K562 (cell line): ENCODE measurements around the gene WSCD2. TPM values are rescaled to one million over a fixed set of nuclear protein-coding genes. Genes with fewer than 3 reads are reported as not detected.

Experiments used
- ADNP ChIP-seq: fragments of 200-800 bp; sonication (Bioruptor generic); IDR thresholded peaks from 2 replicates; pipeline ENCODE4 v1.6.1; 2016; ENCODE audit warnings: missing genetic modification characterization, missing compliant biosample characterization
- BCOR ChIP-seq: fragments of 450-650 bp; IDR thresholded peaks from 2 replicates; pipeline ENCODE4 v1.6.1; 2016
- BRD9 ChIP-seq: fragments of 450-650 bp; IDR thresholded peaks from 2 replicates; pipeline ENCODE4 v1.6.1; 2018; ENCODE audit warnings: low read depth; ENCODE audit not compliant: partially characterized antibody
- E2F5 ChIP-seq: sonication (generic); formaldehyde crosslinking; IDR thresholded peaks from 2 replicates; pipeline ENCODE4 v1.8.0; 2022; ENCODE audit warnings: mild to moderate bottlenecking, missing genetic modification reagents
- NR4A1 ChIP-seq, 2 experiments: fragments of 250-450 bp in 1 of 2; fragments of 450-650 bp in 1 of 2; sonication (Bioruptor Pico) in 1 of 2; IDR thresholded peaks; 2 replicates each; pipeline versions ENCODE4 v1.4.0 to v1.6.1; 2016 to 2020; ENCODE audit warnings: mild to moderate bottlenecking in 2 of 2, missing compliant biosample characterization in 1 of 2, missing genetic modification characterization in 1 of 2, moderate library complexity in 1 of 2
- PHF8 ChIP-seq: fragments of 200-600 bp; sonication (generic); IDR thresholded peaks from 2 replicates; pipeline ENCODE4 v1.6.1; 2012; ENCODE audit warnings: mixed run types, mild to moderate bottlenecking, inconsistent platforms, low read length, moderate library complexity, borderline replicate concordance
- RBM25 ChIP-seq: fragments of 200-400 bp; formaldehyde crosslinking; IDR thresholded peaks from 2 replicates; pipeline ENCODE4 v1.6.1; 2018; ENCODE audit warnings: low read length, low read depth, moderate library complexity; ENCODE audit not compliant: severe bottlenecking
- RHOXF2B ChIP-seq: fragments of 250-450 bp; sonication (Bioruptor Pico); conservative IDR thresholded peaks from 2 replicates; pipeline ENCODE4 v1.5.1; 2021
- STAT5B ChIP-seq: fragments of 250-450 bp; sonication (Bioruptor Pico); IDR thresholded peaks from 2 replicates; pipeline ENCODE4 v1.8.0; 2021; ENCODE audit warnings: mild to moderate bottlenecking, inconsistent platforms
- ZBTB9 ChIP-seq: fragments of 450-650 bp; formaldehyde crosslinking; IDR thresholded peaks from 2 replicates; pipeline ENCODE4 v1.4.0; 2020; ENCODE audit warnings: mild to moderate bottlenecking, moderate library complexity
- ZNF184 ChIP-seq: sonication (generic); formaldehyde crosslinking; IDR thresholded peaks from 2 replicates; pipeline ENCODE4 v1.5.0; 2020; ENCODE audit warnings: missing genetic modification reagents
- ZNF224 ChIP-seq: sonication (generic); formaldehyde crosslinking; IDR thresholded peaks from 2 replicates; pipeline ENCODE4 v1.8.0; 2022; ENCODE audit warnings: mild to moderate bottlenecking, missing genetic modification reagents
- polyA plus RNA-seq, 8 experiments: library from polyadenylated mRNA; depleted of rRNA in 4 of 8; stranded (reverse) in 5 of 8; unstranded in 3 of 8; fragments of >200 nt; fragmentation: Nextera tagmentation in 2 of 8; fragmentation: Illumina TruSeq in 1 of 8; extraction: Ambion mirVana in 2 of 8; extraction: Trizol in 1 of 8; gene quantifications; 2 replicates each; pipeline versions ENCODE4 v1.2.1 to v1.2.3, GENCODE V29; 2011 to 2014; ENCODE audit warnings: inconsistent platforms in 1 of 8, missing spikeins in 1 of 8
- total RNA-seq, 7 experiments: library from RNA; depleted of rRNA in 6 of 7; stranded (reverse); fragments of >200 nt in 6 of 7; fragmentation: Illumina TruSeq in 2 of 7; extraction: Trizol in 2 of 7; gene quantifications; 2 replicates each; pipeline versions ENCODE4 v1.2.1 to v1.2.3, GENCODE V29; 2011 to 2021; ENCODE audit warnings: low replicate concordance in 1 of 7
- TF ChIP-seq, protein P1 (sequence below), 2 experiments: fragments of 450-650 bp; IDR thresholded peaks; 2 replicates each; pipeline ENCODE4 v1.6.1; 2016; ENCODE audit warnings: mild to moderate bottlenecking in 2 of 2, borderline replicate concordance in 1 of 2, low read depth in 1 of 2, moderate library complexity in 1 of 2
- TF ChIP-seq, protein P2 (sequence below), 3 experiments: fragments of 200-800 bp in 1 of 3; sonication (Bioruptor generic) in 1 of 3; sonication (generic) in 1 of 3; formaldehyde crosslinking in 1 of 3; IDR thresholded peaks; 2 replicates each; pipeline versions ENCODE4 v1.6.1 to v1.8.0; 2016 to 2022; ENCODE audit warnings: mild to moderate bottlenecking in 2 of 3, missing compliant biosample characterization in 2 of 3, missing genetic modification characterization in 2 of 3, missing genetic modification reagents in 1 of 3
- TF ChIP-seq, protein P3 (sequence below): sonication (generic); IDR thresholded peaks from 2 replicates; pipeline ENCODE4 v1.6.1; 2016

The WSCD2 gene
- total and polyA plus RNA-seq, 9 of the 15 experiments (the other 6 are each of a cell fraction or from before 2014, with no cell fraction given), result 0.72 to 14.1 (median 4.0) TPM

DNA sequence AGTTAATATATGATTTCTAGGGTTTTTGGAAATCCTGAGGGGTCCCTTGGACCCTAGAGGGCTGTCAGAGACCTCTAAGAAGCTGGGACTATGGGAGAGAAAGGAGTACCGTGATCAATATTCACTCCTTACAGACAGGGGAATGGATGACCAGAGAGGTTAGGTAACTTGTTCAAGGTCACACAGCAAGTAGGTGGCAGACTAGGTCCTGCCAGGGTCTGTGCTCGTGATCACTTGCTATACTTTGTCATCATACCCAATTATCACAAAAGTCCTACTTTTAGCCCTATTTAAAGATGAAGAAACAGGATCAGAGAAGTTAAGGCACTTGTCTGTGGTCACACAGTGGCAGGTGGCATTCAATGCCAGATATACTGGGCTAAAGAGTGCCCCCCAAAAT lies 42.9 kb downstream of the WSCD2 start (continued):
- no peak for TF ChIP-seq E2F5 (CRISPR knock-in tag)
- TF ChIP-seq, protein P1, sequence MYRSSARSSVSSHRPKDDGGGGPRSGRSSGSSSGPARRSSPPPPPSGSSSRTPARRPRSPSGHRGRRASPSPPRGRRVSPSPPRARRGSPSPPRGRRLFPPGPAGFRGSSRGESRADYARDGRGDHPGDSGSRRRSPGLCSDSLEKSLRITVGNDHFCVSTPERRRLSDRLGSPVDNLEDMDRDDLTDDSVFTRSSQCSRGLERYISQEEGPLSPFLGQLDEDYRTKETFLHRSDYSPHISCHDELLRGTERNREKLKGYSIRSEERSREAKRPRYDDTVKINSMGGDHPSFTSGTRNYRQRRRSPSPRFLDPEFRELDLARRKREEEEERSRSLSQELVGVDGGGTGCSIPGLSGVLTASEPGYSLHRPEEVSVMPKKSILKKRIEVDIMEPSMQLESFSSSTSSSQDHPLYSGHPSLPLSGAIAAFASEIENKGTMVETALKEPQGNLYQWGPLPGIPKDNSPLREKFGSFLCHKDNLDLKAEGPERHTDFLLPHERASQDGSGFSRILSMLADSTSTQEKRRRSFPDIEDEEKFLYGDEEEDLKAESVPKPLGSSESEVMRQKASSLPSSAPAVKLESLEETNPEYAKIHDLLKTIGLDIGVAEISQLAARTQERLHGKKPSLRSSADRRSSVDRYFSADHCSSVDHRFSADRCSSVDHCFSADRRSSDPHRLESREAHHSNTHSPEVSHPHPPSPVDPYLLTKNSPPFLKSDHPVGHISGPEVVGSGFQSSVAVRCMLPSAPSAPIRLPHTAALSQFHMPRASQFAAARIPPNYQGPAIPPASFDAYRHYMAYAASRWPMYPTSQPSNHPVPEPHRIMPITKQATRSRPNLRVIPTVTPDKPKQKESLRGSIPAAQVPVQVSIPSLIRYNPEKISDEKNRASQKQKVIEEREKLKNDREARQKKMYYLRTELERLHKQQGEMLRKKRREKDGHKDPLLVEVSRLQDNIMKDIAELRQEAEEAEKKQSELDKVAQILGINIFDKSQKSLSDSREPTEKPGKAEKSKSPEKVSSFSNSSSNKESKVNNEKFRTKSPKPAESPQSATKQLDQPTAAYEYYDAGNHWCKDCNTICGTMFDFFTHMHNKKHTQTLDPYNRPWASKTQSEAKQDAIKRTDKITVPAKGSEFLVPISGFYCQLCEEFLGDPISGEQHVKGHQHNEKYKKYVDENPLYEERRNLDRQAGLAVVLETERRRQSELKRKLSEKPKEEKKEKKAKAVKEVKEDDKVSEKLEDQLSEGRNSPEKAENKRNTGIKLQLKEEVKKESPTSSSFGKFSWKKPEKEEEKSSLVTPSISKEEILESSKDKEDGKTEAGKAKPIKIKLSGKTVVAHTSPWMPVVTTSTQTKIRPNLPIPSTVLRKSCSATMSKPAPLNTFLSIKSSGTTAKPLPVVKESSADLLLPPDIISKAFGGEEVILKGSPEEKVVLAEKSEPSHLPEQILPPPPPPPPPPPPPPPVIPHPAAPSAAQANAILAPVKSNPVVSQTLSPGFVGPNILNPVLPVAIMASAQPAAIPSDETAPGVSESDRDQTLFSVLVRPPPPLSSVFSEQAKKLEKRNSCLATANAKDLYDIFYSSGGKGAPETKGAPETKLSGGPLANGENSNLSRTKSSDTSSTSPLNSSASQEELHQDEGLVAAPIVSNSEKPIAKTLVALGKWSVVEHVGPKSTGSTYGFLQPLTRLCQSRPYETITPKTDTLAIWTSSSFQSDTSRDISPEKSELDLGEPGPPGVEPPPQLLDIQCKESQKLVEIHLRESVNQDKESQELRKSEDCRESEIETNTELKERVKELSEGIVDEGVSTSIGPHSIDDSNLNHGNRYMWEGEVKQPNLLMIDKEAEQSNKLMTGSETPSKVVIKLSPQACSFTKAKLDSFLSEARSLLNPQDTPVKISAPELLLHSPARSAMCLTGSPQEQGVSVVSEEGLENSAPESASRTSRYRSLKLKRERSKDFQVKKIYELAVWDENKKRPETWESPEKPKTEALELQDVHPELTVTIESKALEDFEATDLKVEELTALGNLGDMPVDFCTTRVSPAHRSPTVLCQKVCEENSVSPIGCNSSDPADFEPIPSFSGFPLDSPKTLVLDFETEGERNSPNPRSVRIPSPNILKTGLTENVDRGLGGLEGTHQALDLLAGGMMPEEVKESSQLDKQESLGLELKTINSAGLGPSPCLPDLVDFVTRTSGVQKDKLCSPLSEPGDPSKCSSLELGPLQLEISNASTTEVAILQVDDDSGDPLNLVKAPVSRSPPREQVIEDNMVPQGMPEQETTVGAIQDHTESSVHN (IDR thresholded peaks at IDR 0.05; ENCODE audit: borderline replicate concordance in 1 of 2, low read depth in 1 of 2), result no peak
- no peak for TF ChIP-seq RHOXF2B (CRISPR knock-in tag)
- no peak for TF ChIP-seq ZNF224 (CRISPR knock-in tag)
- no peak for TF ChIP-seq PHF8
- peak; percentile 97 for TF ChIP-seq RBM25
- no peak for TF ChIP-seq ZBTB9 (CRISPR knock-in tag)
- TF ChIP-seq BCOR, result peak; percentile 96
- TF ChIP-seq, protein P2, sequence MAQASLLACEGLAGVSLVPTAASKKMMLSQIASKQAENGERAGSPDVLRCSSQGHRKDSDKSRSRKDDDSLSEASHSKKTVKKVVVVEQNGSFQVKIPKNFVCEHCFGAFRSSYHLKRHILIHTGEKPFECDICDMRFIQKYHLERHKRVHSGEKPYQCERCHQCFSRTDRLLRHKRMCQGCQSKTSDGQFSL (CRISPR knock-in tag; IDR thresholded peaks at IDR 0.05), result no peak
- TF ChIP-seq, protein P2 (tag; IDR thresholded peaks at IDR 0.05), result no peak
- TF ChIP-seq ZNF184, result no peak
- no peak for TF ChIP-seq STAT5B (CRISPR knock-in tag)
- TF ChIP-seq BRD9, result peak; percentile 99
- TF ChIP-seq NR4A1 (CRISPR knock-in tag; IDR thresholded peaks at IDR 0.05), result no peak
- TF ChIP-seq NR4A1 (tag; IDR thresholded peaks at IDR 0.05), result no peak
- TF ChIP-seq, protein P3, sequence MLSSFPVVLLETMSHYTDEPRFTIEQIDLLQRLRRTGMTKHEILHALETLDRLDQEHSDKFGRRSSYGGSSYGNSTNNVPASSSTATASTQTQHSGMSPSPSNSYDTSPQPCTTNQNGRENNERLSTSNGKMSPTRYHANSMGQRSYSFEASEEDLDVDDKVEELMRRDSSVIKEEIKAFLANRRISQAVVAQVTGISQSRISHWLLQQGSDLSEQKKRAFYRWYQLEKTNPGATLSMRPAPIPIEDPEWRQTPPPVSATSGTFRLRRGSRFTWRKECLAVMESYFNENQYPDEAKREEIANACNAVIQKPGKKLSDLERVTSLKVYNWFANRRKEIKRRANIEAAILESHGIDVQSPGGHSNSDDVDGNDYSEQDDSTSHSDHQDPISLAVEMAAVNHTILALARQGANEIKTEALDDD, result no peak
- TF ChIP-seq ADNP (tag), result peak; percentile 89
